ENCODE data around the gene SLC6A20.

Gene SLC6A20

GRCh38 chr3:45795882-45796765 lies at the start of gene SLC6A20:
TSS of gene SLC6A20 (minus strand) at chr3:45796536. CDS start at chr3:45796419, 117 bp downstream.
- peak; percentile 58 for DNase-seq

- no peak for DNase-seq
Measured at GRCh38 chr3:45844616-45845015, 48.3 kb upstream of the SLC6A20 start.

GRCh38 chr3:45842851-45843625 lies 46.7 kb upstream of the SLC6A20 start:
- no peak for DNase-seq

- DNase-seq: peak; percentile 89
Measured at GRCh38 chr3:45841757-45842491, 45.6 kb upstream of the SLC6A20 start, which contains the start of gene LZTFL1. TSS of gene LZTFL1 (minus strand) at chr3:45842119. CDS start at chr3:45841991, 128 bp downstream.

GRCh38 chr3:45841420-45841756 lies 45.1 kb upstream of the SLC6A20 start:
- no peak for DNase-seq

- no peak for DNase-seq
Measured at GRCh38 chr3:45838466-45838865, 42.1 kb upstream of the SLC6A20 start.

- no peak for DNase-seq
Measured at GRCh38 chr3:45832699-45833098, 36.4 kb upstream of the SLC6A20 start.

GRCh38 chr3:45830121-45830520 lies 33.8 kb upstream of the SLC6A20 start:
- DNase-seq: no peak

- DNase-seq: no peak
Measured at GRCh38 chr3:45826908-45827307, 30.6 kb upstream of the SLC6A20 start.

GRCh38 chr3:45826321-45826720 lies 30.0 kb upstream of the SLC6A20 start:
- no peak for DNase-seq

- DNase-seq: no peak
Measured at GRCh38 chr3:45821127-45821526, 24.8 kb upstream of the SLC6A20 start.

GRCh38 chr3:45819543-45819942 lies 23.2 kb upstream of the SLC6A20 start:
- no peak for DNase-seq

GRCh38 chr3:45817831-45818522 lies 21.6 kb upstream of the SLC6A20 start:
- no peak for DNase-seq

GRCh38 chr3:45816544-45816943 lies 20.2 kb upstream of the SLC6A20 start:
- no peak for DNase-seq

GRCh38 chr3:45814322-45814721 lies 18.0 kb upstream of the SLC6A20 start:
- no peak for DNase-seq

GRCh38 chr3:45807681-45808540 lies 11.6 kb upstream of the SLC6A20 start:
- no peak for DNase-seq

- DNase-seq: no peak
Measured at GRCh38 chr3:45807133-45807532, 10.8 kb upstream of the SLC6A20 start.

- DNase-seq: no peak
Measured at GRCh38 chr3:45806072-45806471, 9.7 kb upstream of the SLC6A20 start.

- DNase-seq: no peak
Measured at GRCh38 chr3:45803252-45803935, 7.1 kb upstream of the SLC6A20 start.

- no peak for DNase-seq
Measured at GRCh38 chr3:45802146-45802545, 5.8 kb upstream of the SLC6A20 start.

GRCh38 chr3:45800611-45801010 lies 4.3 kb upstream of the SLC6A20 start:
- DNase-seq: no peak

Data from activated CD8-positive, alpha-beta memory T cell treated with anti-CD3 and anti-CD28 coated beads, Interleukin-2, amount 50 U/mL, for 48 hours (primary cell).